ENCODE measurements around the gene FKRP.
A peak's percentile ranks its signal among the peaks of the same experiment; 100 is the strongest.

Gene FKRP

DNA sequence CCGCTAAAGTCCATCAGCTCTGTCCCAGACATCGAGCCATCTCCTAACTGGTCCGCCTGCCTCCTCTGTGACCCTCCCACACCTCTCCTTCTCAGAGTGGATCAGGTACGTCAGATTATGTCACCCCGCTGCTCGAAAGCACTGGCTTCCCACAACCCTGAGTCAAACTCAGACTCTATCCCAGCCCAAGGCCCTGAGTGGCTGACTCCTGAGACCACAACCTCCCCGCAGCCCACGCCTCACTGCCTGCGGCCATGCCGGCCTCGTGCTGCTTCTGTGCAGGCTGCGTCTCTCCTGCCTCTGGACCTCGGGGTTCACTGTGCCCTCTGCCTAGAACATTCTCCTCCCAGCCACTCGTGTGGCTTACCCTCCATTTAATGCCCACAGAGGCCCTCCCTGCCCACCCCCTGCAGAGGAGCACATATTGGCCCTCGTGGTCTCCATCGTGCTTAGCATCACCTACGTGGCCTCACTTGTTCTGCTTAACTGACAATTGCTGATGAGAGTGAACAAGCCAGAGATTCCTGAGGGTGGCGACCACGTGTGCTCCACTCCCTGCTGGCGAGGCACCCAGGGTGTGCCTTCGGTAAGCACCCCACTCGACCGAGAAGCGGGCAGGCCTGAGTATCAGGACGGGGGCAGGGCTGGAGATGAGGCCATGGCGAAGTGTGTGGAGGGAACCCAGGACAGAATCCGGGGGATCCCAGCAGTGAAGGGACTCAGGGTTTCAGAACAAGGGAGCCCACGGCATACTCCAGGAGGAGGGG lies 13.5 kb upstream of the FKRP start:
- DNase-seq, result no peak

DNA sequence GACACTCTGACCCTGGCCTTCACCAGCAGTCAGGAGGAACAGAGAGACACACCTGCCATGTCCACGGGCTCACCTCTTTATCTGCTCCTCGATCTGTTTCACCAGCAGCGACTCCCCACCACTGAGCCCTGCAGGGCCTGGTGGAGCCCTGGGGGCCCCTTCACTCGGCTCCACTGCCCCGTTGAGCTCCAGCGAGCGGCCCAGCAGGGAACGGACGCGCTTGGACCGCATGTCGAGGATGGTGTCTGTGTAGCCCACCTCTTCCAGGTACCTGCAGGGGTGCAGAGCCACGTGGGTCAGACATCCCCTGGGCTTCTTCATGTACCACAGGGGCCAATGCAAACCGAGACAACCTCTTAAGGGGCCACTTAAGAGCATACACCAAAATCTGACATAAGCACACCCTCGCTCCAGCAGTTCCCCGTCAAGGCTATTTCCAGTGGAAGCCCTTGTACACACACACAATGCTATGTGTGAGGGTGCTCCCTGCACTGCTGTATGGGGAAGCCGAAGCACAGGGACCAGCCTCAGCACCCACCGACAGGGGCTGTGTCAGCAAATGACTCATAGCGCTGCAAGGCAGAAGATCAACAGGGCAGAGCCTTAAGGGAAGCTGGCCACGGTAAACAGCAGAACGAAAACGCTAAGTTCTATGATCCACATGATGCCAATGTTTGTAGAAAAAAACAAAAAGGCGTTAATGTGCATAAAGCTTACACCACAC lies 12.7 kb upstream of the FKRP start:
- DNase-seq, result no peak

DNA sequence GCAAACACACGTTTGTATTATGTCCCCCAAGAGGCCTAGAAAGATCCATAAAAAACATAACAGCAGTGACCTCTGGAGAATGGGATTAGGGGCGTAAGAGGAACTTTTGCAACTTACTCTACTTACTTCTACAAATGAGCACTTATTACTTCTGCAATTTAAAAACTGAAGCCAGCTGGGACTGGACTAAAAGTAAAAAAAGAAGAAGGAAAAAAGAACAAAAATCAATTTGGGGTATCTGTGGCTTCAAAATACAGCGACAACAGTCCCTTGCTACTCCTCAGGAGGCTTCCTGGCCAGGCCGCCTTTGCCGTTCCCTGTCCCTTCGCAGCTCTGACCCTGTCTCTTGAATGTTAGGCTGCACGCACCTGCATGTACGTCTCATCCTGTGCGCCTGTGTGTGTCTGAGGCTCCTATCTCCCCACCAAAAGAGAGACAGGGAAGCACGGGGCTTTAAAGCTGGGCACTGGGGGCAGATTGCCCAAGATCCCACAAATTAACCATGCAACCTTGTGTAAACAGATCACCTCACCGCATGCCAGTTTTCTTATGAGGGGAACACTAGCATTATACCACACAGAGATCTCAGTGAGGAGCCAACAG lies 12.1 kb upstream of the FKRP start:
- DNase-seq, result no peak

DNA sequence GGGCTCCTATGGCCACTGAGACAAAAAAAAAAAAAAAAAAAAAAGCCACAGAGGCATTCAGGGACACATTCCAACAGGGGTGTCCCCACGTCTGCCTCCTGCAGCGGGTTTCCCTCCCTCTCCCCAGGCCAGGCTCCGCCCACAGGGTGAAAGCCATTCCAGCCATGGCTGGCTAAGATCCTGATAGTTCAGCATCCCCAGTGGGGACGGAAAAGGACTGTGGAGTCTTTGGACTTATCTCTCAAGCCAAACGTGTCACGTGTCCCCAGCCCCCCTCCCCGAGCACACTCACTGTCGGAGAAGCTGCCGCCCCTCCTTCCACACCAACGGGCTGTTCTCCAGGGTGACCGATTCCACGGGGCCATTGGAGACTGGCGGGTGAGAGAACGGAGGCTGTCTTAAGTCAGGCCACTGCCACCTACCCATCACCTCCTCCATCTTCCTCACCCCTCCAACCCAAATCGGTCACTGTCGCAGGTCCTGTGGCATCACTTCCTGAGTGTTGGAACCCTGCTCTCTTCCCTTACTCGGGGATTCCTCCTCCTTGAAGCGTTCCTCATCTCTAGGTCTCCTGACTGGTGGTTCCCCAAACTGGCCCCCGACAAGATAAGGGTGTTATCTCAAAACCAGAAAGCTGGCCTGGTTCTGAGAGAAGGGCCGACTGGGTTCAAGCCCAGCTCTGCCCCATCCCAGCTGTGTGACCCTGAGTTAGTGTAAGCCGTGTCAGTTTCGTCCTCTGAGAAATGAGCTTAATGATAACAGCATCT lies 9.1 kb upstream of the FKRP start:
- no peak for DNase-seq

DNA sequence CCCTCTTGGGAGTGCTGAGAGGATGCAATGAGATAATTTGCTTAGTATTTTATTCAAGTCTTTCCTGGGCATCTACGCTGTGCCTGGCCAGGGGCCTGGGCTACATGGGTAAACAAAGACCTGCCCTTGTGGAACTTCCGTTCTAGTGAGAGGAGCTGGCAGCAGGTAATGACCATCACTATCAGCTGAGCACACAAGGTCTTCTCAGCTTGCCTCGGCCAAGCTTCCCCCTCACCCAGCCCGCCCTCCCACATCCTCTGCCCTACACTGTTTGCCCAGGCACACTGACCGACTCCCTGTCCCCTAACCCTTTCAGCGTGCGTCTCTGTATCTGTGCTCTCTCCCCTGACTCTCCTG lies 8.6 kb upstream of the FKRP start:
- no peak for DNase-seq

DNA sequence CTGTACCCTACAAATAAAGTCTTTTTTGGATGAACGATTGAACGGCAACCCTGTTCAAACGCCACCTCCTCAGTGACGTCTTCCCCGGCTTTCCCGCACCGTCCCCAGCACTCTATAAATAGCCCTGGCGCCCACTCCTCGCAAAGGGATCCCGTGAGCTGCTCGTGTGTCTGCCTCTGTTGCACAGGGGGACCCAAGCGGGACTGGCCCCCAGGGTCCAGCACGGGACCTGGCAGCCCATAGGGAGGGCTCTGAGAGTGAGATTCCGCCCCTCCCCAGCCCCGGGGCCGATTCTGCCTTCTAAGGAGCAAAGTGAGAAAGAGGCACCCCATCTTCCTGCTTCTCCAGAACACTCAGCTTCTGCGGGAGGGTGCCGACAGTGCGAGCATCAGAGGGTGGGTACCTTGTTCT lies 8.1 kb upstream of the FKRP start:
- DNase-seq, result no peak

DNA sequence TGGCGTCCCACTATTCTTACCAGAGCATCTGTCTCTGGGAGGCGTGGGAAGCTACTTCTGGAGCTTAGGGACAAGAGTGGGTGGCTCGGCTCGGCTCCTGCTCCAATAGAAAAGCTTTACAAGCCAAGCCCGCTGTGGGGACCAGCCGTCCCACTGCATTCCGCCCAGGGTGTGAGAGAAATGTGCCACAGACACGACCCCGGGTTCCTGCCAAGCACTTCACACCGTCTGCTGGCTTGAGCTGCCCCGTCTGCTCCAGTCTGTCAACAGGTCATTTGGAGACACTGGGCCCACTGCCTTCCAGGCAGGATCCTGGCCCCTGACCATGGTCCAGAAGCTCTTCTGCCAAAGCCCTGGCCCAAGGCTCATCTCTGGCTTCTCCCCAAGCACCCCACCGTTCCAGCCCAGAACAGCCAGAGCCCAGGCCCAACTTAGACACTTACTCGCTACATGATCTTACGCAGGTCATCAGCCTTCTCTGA lies 6.5 kb upstream of the FKRP start:
- no peak for DNase-seq

DNA sequence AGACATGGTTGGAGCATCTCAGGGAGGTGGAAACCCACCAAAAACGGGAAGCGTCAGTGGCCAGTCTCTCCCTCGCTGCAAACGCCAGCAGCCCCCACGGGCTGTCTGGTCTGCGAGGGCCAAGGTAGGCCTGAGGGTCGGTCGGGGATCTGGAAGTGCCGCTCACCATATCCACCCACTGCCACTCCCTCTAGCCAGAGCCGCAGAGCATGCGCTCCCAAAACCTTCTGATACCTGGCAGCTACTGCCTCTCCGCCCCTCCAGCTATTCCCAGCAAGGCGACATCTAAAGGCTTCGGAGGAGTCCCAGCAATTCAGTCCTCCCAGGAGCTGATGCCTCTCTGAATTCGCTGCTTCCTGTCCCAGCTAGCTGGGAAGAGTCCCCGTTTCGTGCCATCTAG lies 4.4 kb upstream of the FKRP start:
- no peak for DNase-seq

DNA sequence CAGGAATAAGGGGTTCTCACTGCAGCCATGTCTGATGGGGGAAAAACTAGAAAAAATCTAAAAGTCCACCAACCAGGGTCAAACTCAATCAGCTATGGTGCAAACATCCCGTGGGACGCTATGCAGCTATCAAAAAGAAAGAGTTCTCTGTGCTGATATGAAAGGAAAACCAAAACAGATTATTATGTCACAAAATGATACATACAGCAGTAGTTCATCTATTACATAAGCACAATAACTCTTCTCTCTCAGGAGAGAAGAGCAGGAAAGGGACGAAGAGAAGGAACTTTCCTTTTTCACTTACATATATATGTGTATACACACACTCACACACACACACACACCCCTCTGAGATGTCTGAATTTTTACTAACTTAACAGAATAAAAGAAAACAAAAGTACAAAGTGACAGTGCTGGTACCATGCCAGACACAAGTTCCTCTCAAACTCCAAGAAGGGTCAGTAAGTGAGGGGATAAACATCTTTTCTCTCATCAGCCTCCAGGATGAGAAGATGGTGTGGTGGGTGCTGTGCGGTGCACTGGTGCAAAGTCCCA lies 2.9 kb upstream of the FKRP start:
- no peak for DNase-seq

DNA sequence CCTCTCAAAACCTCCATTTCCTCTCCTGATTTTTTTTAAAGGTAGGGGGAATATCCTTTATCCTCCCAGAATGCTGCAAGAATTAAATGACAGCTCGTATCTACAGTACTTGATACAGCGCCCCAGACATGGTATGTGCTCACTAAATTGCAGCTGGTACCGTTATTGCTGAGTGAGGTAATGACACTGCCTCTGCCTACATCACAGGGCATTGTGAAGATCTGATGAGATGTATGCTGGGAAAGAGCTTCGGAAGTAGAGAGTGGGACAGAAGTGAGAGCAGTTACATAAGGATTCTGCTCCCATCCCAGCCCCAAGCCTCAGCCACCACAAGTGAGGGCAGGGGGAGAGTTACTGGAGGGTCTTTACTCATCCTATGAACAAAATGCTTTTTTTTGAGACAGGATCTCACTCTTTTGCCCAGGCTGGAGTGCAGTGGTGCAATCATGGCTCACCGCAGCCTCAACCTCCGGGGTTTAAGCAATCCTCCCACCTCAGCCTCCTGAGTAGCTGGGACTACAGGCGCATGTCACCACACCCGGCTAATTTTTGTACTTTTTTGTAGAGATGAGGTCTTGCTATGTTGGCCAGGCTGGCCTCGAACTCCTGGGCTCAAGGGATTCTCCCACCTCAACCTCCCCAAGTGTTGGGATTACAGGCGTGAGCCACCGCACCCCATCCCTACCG lies 1.7 kb upstream of the FKRP start:
- DNase-seq, result no peak

DNA sequence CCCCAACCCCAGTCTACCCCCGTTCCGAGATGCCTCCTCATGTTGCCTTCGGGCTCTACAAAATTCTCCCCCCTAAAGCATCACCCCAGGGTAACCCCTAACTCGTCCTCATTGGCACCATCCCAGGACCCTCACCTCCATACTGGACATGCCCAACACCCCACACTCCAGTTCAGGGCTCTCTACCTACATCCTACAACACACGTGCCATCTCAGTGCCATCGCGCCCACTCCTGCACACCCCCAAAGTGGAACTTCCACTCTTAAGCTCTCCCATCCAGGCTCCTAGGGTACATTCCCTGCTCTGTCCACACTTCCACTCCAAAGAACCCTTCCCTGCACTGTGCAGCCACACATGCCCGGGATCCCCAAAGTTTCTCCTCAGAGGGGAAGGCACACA lies 827 bp upstream of the FKRP start:
- DNase-seq, result no peak

DNA sequence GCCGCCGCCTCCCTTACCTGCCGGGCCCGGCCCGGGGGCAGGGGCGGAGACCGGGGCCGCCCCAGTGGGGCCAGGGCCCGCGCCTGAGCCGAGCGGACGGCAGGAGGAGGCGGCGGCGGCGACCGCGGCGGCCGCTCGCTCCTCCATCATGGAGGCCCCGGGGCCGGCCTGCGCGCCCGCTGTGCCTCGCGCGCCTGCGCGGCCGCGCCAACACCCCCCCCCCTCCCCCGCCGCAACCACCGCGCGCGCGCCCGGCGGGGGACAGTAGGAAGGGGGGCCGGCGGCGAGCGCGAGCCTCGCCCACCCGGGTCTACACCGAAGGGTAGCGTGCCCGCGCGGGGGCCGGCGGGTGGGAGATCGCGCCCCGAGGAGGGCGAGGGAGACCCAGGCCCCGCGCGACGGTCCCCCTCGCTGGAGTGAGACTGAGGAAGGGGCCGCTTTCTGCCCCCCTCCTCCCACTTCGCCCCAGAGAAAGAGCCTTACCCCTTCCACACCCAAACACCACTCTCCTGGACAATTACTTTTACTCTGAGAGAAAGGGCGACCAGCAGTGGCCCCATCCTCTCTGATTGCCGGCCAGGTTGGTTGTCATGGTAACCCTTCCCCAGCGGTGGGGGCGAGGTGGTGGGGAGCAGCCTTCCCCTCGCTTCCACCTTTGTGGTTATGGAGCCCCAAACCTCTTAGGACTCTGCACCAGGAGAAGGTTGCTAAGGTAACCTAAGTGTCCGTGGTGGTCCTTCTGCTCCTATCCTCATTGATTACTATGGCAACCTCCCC lies 612 bp downstream of the FKRP start, which contains the start of gene STRN4:
TSS of gene STRN4 (minus strand) at position 170 of the 777 bp plus-strand sequence. CDS start at position 150, 20 bp downstream.
- DNase-seq, result peak; percentile 37

DNA sequence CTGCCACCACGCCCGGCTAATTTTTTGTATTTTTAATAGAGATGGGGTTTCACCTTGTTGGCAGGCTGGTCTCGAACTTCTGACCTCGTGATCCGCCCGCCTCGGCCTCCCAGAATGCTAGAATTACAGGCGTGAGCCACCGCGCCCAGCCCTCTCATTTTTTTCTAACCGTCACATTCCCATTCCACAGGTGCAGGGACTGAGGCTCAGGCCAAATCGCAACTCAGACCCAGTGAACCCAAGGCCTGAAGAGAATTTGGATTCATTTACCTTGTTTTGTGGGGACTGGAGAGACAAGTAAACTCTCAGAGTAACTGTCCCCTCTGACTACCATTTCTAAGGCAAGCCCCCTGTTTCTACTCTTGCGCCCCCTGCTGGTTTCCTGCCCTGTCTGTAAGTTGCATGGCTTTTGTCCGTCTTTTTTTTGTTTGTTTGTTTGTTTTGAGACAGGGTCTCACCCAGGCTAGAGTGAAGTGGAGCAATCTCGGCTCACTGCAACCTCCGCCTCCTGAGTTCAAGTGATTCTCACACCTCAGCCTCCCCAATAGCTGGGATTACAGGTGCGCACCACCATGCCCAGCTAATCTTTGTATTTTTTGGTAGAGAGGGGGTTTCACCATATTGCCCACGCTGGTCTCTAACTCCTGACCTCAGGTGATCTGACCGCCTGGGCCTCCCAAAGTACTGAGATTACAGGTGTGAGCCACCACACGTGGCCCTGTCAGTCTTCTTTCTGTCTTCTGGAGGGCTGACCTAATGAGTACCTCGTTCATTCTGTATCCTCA lies 2.7 kb downstream of the FKRP start:
- no peak for DNase-seq

DNA sequence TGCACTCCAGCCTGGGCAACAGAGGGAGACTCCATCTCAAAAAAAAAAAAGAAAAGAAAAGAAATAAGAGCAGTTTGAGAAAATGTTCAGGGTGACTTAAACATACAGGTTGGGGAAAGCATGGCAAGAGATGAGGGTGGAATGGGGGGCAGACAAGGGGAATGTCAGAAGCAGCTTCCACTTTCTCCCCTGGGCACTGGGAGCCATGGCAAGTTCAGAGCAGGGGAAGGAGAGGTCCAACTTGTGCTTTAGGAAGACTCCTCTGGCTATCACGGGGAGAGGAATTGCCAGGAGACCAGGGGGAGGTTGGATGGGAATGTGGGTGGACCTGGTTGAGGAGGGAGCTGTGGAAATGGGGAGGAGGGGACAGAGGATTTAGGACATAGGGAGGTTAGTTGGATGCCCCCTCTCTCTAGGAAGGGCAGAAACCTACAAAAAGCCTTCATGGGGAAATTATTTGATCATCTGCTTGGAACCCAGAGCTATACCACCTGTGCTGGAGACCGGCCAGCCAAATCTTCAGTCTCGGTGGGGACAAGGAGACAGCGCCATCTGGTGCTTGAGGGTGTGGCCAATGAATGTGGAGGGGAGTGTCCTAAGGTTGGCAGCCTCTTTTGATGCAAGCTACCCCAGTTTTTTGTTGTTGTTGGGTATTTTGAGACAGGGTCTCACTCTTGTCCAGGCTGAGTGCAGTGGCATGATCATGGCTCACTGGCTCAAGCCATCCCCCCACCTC lies 7.7 kb downstream of the FKRP start:
- peak; percentile 67 for DNase-seq

DNA sequence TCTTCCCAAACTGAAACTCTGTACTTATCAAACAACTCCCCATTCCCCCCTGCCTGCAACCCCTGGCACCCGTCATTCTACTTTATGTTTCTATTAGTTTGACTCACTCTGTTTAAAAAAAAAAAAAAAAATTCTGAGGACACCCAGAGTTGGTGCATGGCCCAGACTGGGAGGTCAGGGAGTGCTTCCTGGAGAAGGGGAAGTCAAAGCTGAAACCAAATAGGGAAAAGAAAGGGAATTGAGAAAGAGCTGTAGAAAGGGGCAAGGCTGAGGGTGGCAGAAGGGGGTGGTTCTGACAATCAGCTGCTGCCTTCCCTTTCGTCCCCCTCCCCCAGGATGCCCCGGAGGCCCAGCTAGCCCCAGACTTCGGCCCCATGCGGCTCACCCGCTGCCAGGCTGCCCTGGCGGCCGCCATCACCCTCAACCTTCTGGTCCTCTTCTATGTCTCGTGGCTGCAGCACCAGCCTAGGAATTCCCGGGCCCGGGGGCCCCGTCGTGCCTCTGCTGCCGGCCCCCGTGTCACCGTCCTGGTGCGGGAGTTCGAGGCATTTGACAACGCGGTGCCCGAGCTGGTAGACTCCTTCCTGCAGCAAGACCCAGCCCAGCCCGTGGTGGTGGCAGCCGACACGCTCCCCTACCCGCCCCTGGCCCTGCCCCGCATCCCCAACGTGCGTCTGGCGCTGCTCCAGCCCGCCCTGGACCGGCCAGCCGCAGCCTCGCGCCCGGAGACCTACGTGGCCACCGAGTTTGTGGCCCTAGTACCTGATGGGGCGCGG lies 9.4 kb downstream of the FKRP start:
- no peak for DNase-seq

DNA sequence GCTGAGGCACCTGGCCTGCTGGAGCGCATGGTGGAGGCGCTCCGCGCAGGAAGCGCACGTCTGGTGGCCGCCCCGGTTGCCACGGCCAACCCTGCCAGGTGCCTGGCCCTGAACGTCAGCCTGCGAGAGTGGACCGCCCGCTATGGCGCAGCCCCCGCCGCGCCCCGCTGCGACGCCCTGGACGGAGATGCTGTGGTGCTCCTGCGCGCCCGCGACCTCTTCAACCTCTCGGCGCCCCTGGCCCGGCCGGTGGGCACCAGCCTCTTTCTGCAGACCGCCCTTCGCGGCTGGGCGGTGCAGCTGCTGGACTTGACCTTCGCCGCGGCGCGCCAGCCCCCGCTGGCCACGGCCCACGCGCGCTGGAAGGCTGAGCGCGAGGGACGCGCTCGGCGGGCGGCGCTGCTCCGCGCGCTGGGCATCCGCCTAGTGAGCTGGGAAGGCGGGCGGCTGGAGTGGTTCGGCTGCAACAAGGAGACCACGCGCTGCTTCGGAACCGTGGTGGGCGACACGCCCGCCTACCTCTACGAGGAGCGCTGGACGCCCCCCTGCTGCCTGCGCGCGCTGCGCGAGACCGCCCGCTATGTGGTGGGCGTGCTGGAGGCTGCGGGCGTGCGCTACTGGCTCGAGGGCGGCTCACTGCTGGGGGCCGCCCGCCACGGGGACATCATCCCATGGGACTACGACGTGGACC lies 10.1 kb downstream of the FKRP start:
- no peak for DNase-seq

DNA sequence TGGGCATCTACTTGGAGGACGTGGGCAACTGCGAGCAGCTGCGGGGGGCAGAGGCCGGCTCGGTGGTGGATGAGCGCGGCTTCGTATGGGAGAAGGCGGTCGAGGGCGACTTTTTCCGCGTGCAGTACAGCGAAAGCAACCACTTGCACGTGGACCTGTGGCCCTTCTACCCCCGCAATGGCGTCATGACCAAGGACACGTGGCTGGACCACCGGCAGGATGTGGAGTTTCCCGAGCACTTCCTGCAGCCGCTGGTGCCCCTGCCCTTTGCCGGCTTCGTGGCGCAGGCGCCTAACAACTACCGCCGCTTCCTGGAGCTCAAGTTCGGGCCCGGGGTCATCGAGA lies 10.7 kb downstream of the FKRP start:
- DNase-seq, result no peak

DNA sequence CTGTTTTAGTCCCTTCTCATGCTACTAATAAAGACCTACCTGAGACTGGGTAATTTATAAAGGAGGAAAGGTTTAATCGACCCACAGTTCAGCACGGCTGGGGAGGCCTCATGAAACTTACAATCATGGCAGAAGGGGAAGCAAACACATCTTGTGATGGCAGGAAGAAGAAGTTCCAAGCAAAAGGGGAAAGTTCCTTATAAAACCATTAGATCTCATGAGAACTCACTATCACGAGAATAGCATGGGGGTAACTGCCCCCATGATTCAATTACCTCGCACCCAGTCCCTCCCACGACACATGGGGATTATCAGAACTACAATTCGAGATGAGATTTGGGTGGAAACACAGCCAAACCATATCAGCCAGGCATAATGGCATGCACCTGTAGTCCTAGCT lies 13.3 kb downstream of the FKRP start:
- no peak for DNase-seq
